Measurements from ENCODE around the gene MAF. TPM values are rescaled to one million over a fixed set of nuclear protein-coding genes. Genes with fewer than 3 reads are reported as not detected.

The MAF gene
- total and polyA plus RNA-seq, 2 of the 13 experiments (the other 11 are each of a cell fraction or from before 2014, with no cell fraction given), result 0.07 to 0.31 TPM

GRCh38 chr16:79601092-79601930 is 774 bp upstream of the MAF start (continued):
- TF ChIP-seq ZNF556 (CRISPR knock-in tag; IDR thresholded peaks at IDR 0.05; ENCODE audit: borderline replicate concordance) (peak; percentile 73; the same call in 1 of the 2 replicates), BRF2 (CRISPR knock-in tag; IDR thresholded peaks at IDR 0.05) (peak; percentile 79; the same call in 1 of the 2 replicates), KLF11 (CRISPR knock-in tag; IDR thresholded peaks at IDR 0.05) (no peak), MAFG (CRISPR knock-in tag; IDR thresholded peaks at IDR 0.05) (no peak), LBX2 (CRISPR knock-in tag; IDR thresholded peaks at IDR 0.05; ENCODE audit: borderline replicate concordance) (peak; percentile 78; the same call in 1 of the 2 replicates), FOXC1 (CRISPR knock-in tag; IDR thresholded peaks at IDR 0.05; ENCODE audit: borderline replicate concordance) (no peak), HMG20A (CRISPR knock-in tag; IDR thresholded peaks at IDR 0.05; ENCODE audit: borderline replicate concordance) (peak; percentile 19; the same call in 1 of the 2 replicates), ZNF276 (CRISPR knock-in tag; IDR thresholded peaks at IDR 0.05; ENCODE audit: low read depth) (no peak), PITX1 (CRISPR knock-in tag; IDR thresholded peaks at IDR 0.05) (peak; percentile 77), CEBPB (IDR thresholded peaks at IDR 0.05; ENCODE audit: borderline replicate concordance, low read depth, low read length) (peak; percentile 52; the same call in 1 of the 2 replicates), FOXK2 (IDR thresholded peaks at IDR 0.05) (no peak), ZNF296 (CRISPR knock-in tag; conservative IDR thresholded peaks at IDR 0.05) (no peak; the same call in 1 of the 2 replicates), GTF3A (CRISPR knock-in tag; conservative IDR thresholded peaks at IDR 0.05) (no peak), NFAT5 (CRISPR knock-in tag; IDR thresholded peaks at IDR 0.05) (no peak), ZNF83 (CRISPR knock-in tag; IDR thresholded peaks at IDR 0.05; ENCODE audit: borderline replicate concordance) (no peak), ZFP36 (IDR thresholded peaks at IDR 0.05; ENCODE audit: borderline replicate concordance, low read depth, low read length, partially characterized antibody) (no peak), EHMT2 (IDR thresholded peaks at IDR 0.05; ENCODE audit: borderline replicate concordance, low read depth, low read length) (no peak), HHEX (CRISPR knock-in tag; IDR thresholded peaks at IDR 0.05) (no peak), SKI (IDR thresholded peaks at IDR 0.05; ENCODE audit: partially characterized antibody) (peak; percentile 26), ZNF446 (CRISPR knock-in tag; IDR thresholded peaks at IDR 0.05) (no peak), ZNF329 (CRISPR knock-in tag; IDR thresholded peaks at IDR 0.05; ENCODE audit: low read depth) (no peak)
